ENCODE measurements around the gene COL24A1. TPM values are rescaled to one million over a fixed set of nuclear protein-coding genes. Genes with fewer than 3 reads are reported as not detected.

The COL24A1 gene
- total RNA-seq, 1 donor from 2014 or later, result under 0.01 TPM

DNA sequence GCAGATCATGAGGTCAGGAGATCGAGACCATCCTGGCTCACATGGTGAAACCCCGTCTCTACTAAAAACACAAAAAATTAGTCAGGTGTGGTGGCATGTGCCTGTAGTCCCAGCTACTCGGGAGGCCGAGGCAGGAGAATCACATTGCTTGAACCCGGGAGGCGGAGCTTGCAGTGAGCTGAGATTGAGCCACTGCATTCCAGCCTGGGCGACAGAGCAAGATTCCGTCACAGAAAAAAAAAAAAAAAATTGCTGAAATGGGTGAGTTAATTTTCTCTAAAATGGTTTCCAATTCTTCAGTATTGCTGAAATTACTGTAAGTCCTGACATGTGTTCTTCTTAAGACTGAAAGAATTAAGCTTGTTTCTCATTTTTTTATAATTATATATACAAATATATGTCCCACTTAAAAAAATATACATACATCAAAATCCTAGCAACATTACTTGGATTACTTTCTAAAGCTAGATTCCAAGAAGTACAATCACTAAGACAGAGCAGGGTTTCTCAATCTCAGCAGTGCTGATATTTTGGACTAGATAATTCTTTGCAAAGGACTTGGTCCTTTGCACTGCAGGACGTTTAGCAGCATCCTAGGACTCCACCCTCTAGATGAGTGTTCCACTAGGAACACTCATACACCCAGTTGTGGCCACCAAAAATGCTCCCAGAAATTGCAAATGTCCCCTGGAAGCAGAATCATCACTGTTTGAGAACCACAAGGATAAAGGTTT, 473.1 kb downstream of the COL24A1 start:
- TF ChIP-seq CTCF (IDR thresholded peaks at IDR 0.05; ENCODE audit: insufficient read depth, low read length, severe bottlenecking), result no peak
- peaks cover 1% of the 10 kb centered on the region for H3K36me3 ChIP-seq (ENCODE audit: control insufficient read depth, insufficient read depth, low read length)
- FAIRE-seq, result no peak
- DNase-seq (ENCODE audit: low read depth), result no peak
- no peak overlapping the region for H3K4me3 ChIP-seq (ENCODE audit: low read depth, low read length)
- no peaks in the 10 kb centered on the region for H3K27me3 ChIP-seq (ENCODE audit: control insufficient read depth, insufficient read depth, low read length)

DNA sequence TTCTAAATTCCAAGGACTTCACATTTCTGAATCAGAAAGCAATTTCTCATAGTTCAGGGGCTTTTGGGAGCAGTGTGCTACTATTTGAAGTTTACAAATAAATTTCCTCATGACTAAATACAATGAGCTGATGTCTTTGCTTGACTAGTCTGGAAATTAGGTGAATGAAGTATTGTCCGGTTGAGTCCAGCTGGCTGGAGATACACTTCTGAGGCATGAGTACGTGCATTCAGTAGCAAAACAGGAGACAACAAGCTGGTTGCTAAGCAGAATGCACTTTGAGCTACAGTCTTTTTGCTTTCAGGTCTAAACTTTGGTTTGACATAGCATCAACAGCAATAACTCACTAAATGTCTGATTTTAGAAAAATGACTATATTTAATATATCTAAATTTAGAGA, 475.5 kb downstream of the COL24A1 start:
- Histone ChIP-seq H3K4me3 (ENCODE audit: low read depth, low read length) (no peak overlapping the region), H3K27me3 (ENCODE audit: control insufficient read depth, insufficient read depth, low read length) (no peaks in the 10 kb centered on the region), H3K36me3 (ENCODE audit: control insufficient read depth, insufficient read depth, low read length) (peaks cover 1% of the 10 kb centered on the region)
- DNase-seq (ENCODE audit: low read depth) (no peak), FAIRE-seq (no peak)
- TF ChIP-seq CTCF (IDR thresholded peaks at IDR 0.05; ENCODE audit: insufficient read depth, low read length, severe bottlenecking), result no peak

Other genes starting within 250 kb of the COL24A1 start
- 13.4 and 18.2 TPM in 2 replicates for gene ODF2L, start 239.6 kb upstream of the COL24A1 start, total RNA-seq

Measured in bronchial epithelial cell (primary cell).